HG03575 (cell line): ENCODE data around the gene VCL.
"Not testable (repeated sequence)": the region's sequence is repeated elsewhere in the genome, so short reads cannot be mapped to it uniquely, and the experiment has no call there.

Source experiments
- ATAC-seq: cut with Tn5 transposase; IDR thresholded peaks from one replicate; pipeline ENCODE4 v1.9.1; 2021; ENCODE audit not compliant: unreplicated experiment, insufficient number of reproducible peaks, low FRiP score; ENCODE audit errors: extremely low read depth

VCL gene

GRCh38 chr10:73998929-73999691 is 1.2 kb downstream of the VCL start:
- ATAC-seq: no peak

GRCh38 chr10:73999703-74000102 is 1.8 kb downstream of the VCL start:
- no peak for ATAC-seq

DNA sequence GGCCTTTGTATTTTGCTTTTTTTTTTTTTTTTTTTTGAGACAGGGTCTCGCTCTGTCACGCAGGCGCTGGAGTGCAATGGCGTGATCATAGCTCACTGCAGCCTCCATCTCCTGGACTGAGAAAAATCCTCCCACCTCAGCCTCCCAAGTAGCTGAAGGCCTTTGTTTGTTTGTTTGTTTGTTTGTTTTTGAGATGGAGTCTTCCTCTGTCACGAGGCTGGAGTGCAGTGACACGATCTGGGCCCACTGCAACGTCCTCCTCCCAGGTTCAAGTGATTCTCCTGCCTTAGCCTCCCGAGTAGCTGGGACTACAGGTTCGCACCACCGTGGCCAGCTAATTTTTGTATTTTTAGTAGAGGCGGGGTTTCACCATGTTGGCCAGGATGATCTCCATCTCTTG is 2.3 kb downstream of the VCL start:
- not testable (repeated sequence) for ATAC-seq

- no peak for ATAC-seq
Observed at GRCh38 chr10:74000892-74001669, 3.2 kb downstream of the VCL start.

DNA sequence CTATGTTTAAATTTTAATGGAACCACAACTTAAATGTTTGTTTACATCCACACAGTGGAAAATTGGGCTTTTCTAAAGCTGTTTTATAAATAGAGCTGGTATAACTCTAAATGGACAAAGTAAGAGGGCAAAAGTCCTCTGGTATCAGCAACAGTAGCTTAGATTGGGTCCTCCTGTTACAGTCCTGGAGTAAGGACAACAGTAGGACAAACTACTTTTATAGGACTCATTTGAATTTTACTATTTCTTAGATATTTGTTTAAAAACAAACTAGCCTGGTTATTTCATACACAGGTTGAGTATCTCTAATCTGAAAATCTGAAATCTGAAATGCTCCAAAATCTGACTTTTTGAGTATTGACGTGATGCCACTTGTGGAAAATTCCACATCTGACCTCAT is 8.4 kb downstream of the VCL start:
- ATAC-seq: no peak

- ATAC-seq: no peak
Observed at GRCh38 chr10:74008212-74008731, 10.4 kb downstream of the VCL start.

- no peak for ATAC-seq
Observed at GRCh38 chr10:74011017-74011416, 13.1 kb downstream of the VCL start.

DNA sequence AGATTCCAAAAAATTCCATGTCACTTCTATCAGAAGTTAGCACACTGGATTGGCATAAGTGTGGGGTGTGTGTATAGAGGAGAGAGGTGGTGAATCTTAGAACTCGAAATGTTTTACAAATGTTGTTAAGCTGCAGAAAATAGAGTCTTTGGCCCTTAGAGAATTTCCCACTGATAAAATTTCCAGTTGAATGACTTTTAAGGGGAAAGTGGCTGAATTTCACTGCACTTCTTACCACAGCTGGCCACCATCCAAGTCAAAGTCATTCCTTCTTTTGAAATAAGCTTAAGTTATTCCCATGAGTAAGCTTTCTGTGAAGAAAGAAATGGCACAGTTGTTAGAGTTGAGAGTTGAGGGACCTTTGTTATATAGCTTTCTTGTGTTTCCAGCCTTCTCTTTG is 13.9 kb downstream of the VCL start:
- ATAC-seq: no peak

DNA sequence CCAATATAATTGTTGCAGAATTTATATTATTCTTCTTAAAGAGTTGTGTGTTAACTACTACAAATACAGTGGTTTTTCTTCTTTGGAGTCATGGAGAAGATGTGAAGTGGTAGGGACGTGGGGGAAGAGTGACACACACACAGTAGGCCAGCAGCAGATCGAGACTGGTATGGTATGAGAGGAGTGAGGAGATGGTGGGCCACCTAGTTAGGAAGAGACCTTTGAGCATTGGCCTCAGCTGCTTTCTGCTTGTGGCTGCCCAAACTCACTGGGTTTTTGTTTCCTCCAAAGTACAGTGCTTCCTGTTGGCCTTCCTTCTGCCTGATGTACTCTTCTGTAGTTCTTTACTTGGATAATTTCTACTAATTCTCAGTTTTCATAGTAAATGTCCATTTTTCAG is 14.6 kb downstream of the VCL start:
- no peak for ATAC-seq

GRCh38 chr10:74013004-74013403 is 15.1 kb downstream of the VCL start:
- no peak for ATAC-seq

DNA sequence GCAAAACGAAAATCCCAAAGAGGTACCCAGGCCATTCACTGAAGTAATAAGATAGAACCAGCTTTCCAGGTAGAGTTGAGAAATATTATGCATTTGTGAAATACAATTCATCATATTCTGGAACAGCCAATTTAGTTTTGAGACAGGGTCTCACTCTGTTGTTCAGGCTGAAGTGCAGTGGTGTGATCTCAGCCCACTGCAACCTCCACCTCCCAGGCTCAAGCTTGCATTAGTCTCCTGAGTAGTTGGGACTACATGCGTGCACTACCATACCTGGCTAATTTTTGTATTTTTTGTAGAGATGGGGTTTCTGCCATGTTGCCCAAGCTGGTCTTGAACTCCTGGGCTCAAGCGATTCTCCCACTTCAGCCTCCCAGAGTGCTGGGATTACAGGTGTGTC is 16.7 kb downstream of the VCL start:
- not testable (repeated sequence) for ATAC-seq

DNA sequence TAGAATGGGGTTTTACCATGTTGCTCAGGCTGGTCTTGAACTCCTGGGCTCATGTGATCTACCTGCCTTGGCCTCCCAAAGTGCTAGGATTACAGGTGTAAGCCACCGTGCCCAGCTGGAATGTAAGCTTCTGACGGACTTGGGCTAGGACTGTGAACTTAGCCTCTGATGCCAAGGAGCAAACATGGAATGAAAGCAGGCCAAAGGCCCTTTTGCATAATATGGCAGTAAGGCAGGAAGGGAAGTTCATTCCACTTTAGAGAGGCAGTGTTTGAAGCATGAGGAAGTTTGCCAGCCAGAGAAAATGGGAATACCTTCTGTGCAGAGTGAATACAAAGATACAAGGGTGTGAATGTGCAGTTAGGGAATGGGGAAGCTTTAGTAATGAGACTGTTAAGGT is 20.3 kb downstream of the VCL start:
- no peak for ATAC-seq

DNA sequence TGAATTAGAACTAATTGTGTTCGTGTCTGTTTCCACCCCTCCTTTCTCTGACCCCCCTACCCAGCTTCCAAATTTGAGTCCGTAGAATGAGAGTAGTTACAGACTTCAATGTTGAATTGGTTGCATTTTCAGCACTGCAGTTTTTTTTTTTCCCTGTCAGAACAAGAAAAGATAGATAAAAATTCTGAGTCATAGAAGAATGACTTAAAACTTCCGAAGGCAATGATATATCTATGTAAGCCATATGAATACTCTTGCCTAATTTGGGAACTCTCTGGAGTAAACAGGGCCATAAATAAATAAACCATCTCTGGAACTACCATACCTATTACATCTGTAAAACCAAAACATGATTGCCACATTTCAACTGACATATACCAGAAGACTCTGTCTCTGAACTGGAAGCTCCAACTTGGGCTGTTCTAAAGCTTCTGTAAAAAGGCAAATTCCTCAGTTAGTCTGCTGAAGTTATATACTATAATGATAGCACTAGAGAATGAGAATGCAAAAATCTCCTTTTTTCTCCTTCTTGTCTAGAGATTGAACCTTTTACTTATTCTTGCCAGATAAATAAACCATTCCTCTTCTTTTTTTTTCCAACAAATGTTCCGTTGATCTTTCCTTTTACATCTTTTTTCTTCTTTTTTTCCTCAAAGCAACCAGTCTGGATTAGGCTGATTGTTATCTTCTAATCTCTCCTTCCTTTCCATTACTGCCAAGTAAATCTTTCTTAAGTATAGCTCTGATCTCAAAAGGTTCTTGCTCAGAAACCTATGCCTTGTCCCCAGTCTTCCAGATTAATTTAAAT is 23.5 kb downstream of the VCL start:
- no peak for ATAC-seq

DNA sequence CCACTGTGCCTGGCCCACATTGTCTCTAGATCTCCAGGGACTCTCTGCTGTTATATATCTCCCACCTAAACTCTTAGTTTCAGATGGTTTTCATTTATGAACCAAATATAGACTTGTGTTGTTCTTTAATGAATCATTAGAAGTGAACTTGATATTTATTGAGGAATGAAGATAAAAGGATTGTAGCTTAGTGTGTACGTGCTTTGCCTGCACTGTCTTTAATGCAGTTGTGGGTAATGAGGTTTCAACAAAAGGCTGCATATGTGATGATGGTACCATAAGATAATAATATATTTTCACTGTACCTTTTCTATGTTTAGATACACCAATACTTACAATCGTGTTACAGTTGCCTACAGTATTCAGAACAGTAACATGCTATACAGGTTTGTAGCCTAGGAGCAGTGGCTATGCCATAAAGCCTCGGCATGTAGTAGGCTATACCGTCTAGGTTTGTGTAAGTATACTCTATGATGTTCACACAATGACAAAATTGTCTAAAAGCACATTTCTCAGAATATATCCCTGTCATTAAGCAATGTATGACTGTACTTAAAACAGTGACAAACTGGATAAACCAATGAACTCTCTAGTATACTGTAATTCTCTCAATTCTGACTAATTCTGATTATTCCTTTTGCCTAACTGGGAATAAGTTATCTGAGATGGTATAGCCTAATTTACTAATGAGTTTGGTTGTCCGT is 25.2 kb downstream of the VCL start:
- ATAC-seq: no peak

- ATAC-seq: no peak
Observed at GRCh38 chr10:74024600-74024999, 26.7 kb downstream of the VCL start.

- no peak for ATAC-seq
Observed at GRCh38 chr10:74025380-74025978, 27.6 kb downstream of the VCL start.

- ATAC-seq: no peak
Observed at GRCh38 chr10:74026428-74027015, 28.6 kb downstream of the VCL start.

DNA sequence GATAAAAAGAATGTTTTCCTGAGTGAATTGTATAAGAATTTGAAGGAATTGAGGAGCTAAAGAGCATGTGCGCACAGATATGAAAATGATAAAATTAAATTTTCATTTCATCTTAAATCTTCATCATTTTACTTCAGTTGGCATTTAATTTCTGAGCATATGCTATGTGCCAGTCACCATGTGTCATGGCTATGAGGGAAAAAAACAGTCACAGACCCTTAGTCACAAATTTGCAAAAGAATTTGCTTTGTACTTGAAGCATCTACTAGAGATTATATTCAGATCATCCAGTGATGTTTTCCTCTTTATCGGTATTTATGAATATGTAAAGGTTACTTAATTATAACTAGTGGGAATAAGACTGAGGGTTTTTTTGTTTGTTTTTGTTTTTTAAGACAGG is 29.8 kb downstream of the VCL start:
- no peak for ATAC-seq
